GM23338 (cell line): ENCODE data around the gene CCNY. TPM values are rescaled to one million over a fixed set of nuclear protein-coding genes. Genes with fewer than 3 reads are reported as not detected.

Source experiments
- ATAC-seq: fragments of 200-7000 bp; cut with Tn5 transposase; 3 replicates; pipeline ENCODE4 v1.9.1; 2020
- DNase-seq: peaks from one replicate; pipeline ENCODE4 v3.0.0-alpha.2; 2015; ENCODE audit warnings: low spot score
- H2AFZ ChIP-seq: fragments of 200-600 bp; sonication (generic); 2 replicates; pipeline ENCODE4 v1.8.0; 2016; ENCODE audit warnings: antibody characterized with exemption, mild to moderate bottlenecking, moderate library complexity
- H3F3A ChIP-seq: fragments of 200-600 bp; sonication (generic); replicated peaks from 2 replicates; pipeline ENCODE4 v1.8.0; 2017; ENCODE audit warnings: antibody characterized with exemption, mixed run types, low read depth
- H3K27ac ChIP-seq: fragments of 200-600 bp; sonication (generic); 2 replicates; pipeline ENCODE4 v1.6.1; 2016; ENCODE audit warnings: low read depth
- H3K27me3 ChIP-seq: fragments of 200-600 bp; sonication (generic); 2 replicates; pipeline ENCODE4 v1.8.0; 2016; ENCODE audit warnings: mild to moderate bottlenecking, mixed run types, moderate library complexity; ENCODE audit not compliant: insufficient read depth
- H3K36me3 ChIP-seq: fragments of 200-600 bp; sonication (generic); 2 replicates; pipeline ENCODE4 v1.8.0; 2016; ENCODE audit warnings: mild to moderate bottlenecking; ENCODE audit not compliant: insufficient read depth
- H3K4me1 ChIP-seq: fragments of 200-600 bp; sonication (generic); 2 replicates; pipeline ENCODE4 v1.8.0; 2016; ENCODE audit warnings: mild to moderate bottlenecking, moderate library complexity; ENCODE audit not compliant: insufficient read depth
- H3K4me2 ChIP-seq: fragments of 200-600 bp; sonication (generic); 2 replicates; pipeline ENCODE4 v1.7.1; 2017; ENCODE audit warnings: mixed run types
- H3K4me3 ChIP-seq: fragments of 200-600 bp; sonication (generic); 2 replicates; pipeline ENCODE4 v1.6.1; 2016; ENCODE audit warnings: mixed run types
- H3K79me2 ChIP-seq: fragments of 200-600 bp; sonication (generic); replicated peaks from 2 replicates; pipeline ENCODE4 v1.8.0; 2017; ENCODE audit warnings: mild to moderate bottlenecking; ENCODE audit not compliant: insufficient read depth
- H3K9me2 ChIP-seq: fragments of 200-600 bp; sonication (generic); 2 replicates; pipeline ENCODE4 v1.8.0; 2017; ENCODE audit not compliant: insufficient read depth
- H4K20me1 ChIP-seq: fragments of 200-600 bp; sonication (generic); replicated peaks from 2 replicates; pipeline ENCODE4 v1.8.0; 2017; ENCODE audit warnings: mild to moderate bottlenecking; ENCODE audit not compliant: insufficient read depth
- H3K27ac Mint-ChIP-seq: 2 replicates; pipeline ENCODE4 v1.8.0; 2020; ENCODE audit warnings: inconsistent platforms, mild to moderate bottlenecking, moderate library complexity, mixed read lengths
- H3K27me3 Mint-ChIP-seq: 3 replicates; pipeline ENCODE4 v1.8.0; 2022; ENCODE audit warnings: low read depth, mild to moderate bottlenecking, moderate library complexity, mixed read lengths, inconsistent platforms; ENCODE audit not compliant: insufficient read depth, poor library complexity
- H3K36me3 Mint-ChIP-seq: 3 replicates; pipeline ENCODE4 v1.8.0; 2021; ENCODE audit warnings: low read depth, mild to moderate bottlenecking, inconsistent platforms, moderate library complexity, mixed read lengths
- H3K4me1 Mint-ChIP-seq: 3 replicates; pipeline ENCODE4 v1.8.0; 2020; ENCODE audit warnings: mild to moderate bottlenecking, inconsistent platforms, mixed read lengths
- H3K4me3 Mint-ChIP-seq: 3 replicates; pipeline ENCODE4 v1.8.0; 2021; ENCODE audit warnings: moderate library complexity, mild to moderate bottlenecking, inconsistent platforms, mixed read lengths
- H3K9me3 Mint-ChIP-seq: 3 replicates; pipeline ENCODE4 v1.8.0; 2020; ENCODE audit warnings: moderate library complexity, mild to moderate bottlenecking, inconsistent platforms, mixed read lengths
- CREB1 ChIP-seq: fragments of 250-450 bp; sonication (Bioruptor Pico); IDR thresholded peaks from 2 replicates; pipeline ENCODE4 v1.5.0; 2020; ENCODE audit warnings: low read depth, mild to moderate bottlenecking, moderate library complexity
- ETS1 ChIP-seq: IDR thresholded peaks from 2 replicates; pipeline ENCODE4 v1.6.1; 2016; ENCODE audit warnings: antibody characterized with exemption
- EZH2 ChIP-seq: fragments of 200-600 bp; sonication (generic); IDR thresholded peaks from one replicate; pipeline ENCODE4 v1.8.0; 2017; ENCODE audit warnings: antibody characterized with exemption, mild to moderate bottlenecking, low read depth; ENCODE audit not compliant: unreplicated experiment
- EZH2phosphoT487 ChIP-seq: fragments of 200-600 bp; sonication (generic); IDR thresholded peaks from one replicate; pipeline ENCODE4 v1.8.1; 2018; ENCODE audit warnings: antibody characterized with exemption; ENCODE audit not compliant: unreplicated experiment
- JUNB ChIP-seq: IDR thresholded peaks from one replicate; pipeline ENCODE4 v1.6.1; 2016; ENCODE audit warnings: antibody characterized with exemption; ENCODE audit not compliant: unreplicated experiment
- NANOG ChIP-seq: IDR thresholded peaks from 2 replicates; pipeline ENCODE4 v1.6.1; 2016; ENCODE audit warnings: antibody characterized with exemption, borderline replicate concordance
- POLR2AphosphoS5 ChIP-seq: IDR thresholded peaks from 2 replicates; pipeline ENCODE4 v1.6.1; 2016; ENCODE audit warnings: antibody characterized with exemption, low read depth
- REST ChIP-seq: IDR thresholded peaks from one replicate; pipeline ENCODE4 v1.6.1; 2018; ENCODE audit warnings: antibody characterized with exemption; ENCODE audit not compliant: unreplicated experiment
- STAT1 ChIP-seq: IDR thresholded peaks from one replicate; pipeline ENCODE4 v1.6.1; 2016; ENCODE audit warnings: antibody characterized with exemption; ENCODE audit not compliant: unreplicated experiment
- ZNF114 ChIP-seq: fragments of 250-450 bp; sonication (Bioruptor Pico); IDR thresholded peaks from 2 replicates; pipeline ENCODE4 v1.5.0; 2020; ENCODE audit warnings: mild to moderate bottlenecking, moderate library complexity
- ZNF331 ChIP-seq: fragments of 250-450 bp; sonication (Bioruptor Pico); IDR thresholded peaks from 2 replicates; pipeline ENCODE4 v1.5.0; 2020; ENCODE audit warnings: low read depth, mild to moderate bottlenecking, moderate library complexity
- ZNF462 ChIP-seq: fragments of 250-450 bp; sonication (Bioruptor Pico); IDR thresholded peaks from 2 replicates; pipeline ENCODE4 v1.5.0; 2020; ENCODE audit warnings: mild to moderate bottlenecking, moderate library complexity
- polyA plus RNA-seq: library from polyadenylated mRNA; unstranded; fragments of >200 nt; fragmentation: Nextera tagmentation; extraction: Ambion mirVana; gene quantifications from 2 replicates; pipeline ENCODE4 v1.2.1, GENCODE V29; 2016
- total RNA-seq: library from RNA; depleted of rRNA; stranded (reverse); fragments of >200 nt; shearing (Covaris generic); gene quantifications from 2 replicates; pipeline ENCODE4 v1.2.3, GENCODE V29; 2014
- TF ChIP-seq, protein P1 (sequence below), 2 experiments: fragments of 200-600 bp in 1 of 2; sonication (generic) in 1 of 2; conservative IDR thresholded peaks; 2 replicates each; pipeline versions ENCODE4 v1.5.1 to v1.6.1; 2016 to 2017; ENCODE audit warnings: antibody characterized with exemption in 2 of 2, low read depth in 2 of 2, mild to moderate bottlenecking in 2 of 2, moderate library complexity in 1 of 2

CCNY gene
- total and polyA plus RNA-seq, 2 experiments from 2014 or later: 14.2 to 29.0 TPM

GRCh38 chr10:35425595-35425994 lies 89.3 kb downstream of the CCNY start (continued):
- TF ChIP-seq POLR2AphosphoS5 (no peak), CREB1 (CRISPR knock-in tag) (no peak), JUNB (no peak)

DNA sequence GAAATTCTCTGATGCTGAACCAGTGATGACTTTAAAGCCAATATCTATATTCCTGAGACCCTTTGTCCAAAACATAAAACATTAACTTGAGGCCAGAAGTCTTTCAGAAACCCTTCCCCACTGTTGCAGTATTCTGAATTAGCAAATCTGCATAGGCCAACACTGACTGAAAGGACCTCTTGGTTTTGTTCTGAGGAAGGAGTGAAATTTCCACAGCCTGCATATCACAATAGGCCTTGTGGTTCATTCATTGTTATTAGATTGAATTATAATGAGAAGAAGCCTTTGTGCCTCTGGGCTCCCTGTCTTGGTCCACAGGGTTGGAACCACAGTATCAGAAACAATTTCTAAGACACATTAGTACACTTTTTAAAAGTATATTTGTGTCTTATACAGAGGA lies 90.3 kb downstream of the CCNY start:
- H3K27ac ChIP-seq: no peak overlapping the region
- peaks cover 4% of the 10 kb centered on the region for H3K27me3 Mint-ChIP-seq
- H3K4me1 ChIP-seq: peaks cover 50% of the 10 kb centered on the region
- ATAC-seq: peak; percentile 29
- TF ChIP-seq, protein P1, sequence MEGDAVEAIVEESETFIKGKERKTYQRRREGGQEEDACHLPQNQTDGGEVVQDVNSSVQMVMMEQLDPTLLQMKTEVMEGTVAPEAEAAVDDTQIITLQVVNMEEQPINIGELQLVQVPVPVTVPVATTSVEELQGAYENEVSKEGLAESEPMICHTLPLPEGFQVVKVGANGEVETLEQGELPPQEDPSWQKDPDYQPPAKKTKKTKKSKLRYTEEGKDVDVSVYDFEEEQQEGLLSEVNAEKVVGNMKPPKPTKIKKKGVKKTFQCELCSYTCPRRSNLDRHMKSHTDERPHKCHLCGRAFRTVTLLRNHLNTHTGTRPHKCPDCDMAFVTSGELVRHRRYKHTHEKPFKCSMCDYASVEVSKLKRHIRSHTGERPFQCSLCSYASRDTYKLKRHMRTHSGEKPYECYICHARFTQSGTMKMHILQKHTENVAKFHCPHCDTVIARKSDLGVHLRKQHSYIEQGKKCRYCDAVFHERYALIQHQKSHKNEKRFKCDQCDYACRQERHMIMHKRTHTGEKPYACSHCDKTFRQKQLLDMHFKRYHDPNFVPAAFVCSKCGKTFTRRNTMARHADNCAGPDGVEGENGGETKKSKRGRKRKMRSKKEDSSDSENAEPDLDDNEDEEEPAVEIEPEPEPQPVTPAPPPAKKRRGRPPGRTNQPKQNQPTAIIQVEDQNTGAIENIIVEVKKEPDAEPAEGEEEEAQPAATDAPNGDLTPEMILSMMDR (conservative IDR thresholded peaks at IDR 0.05; ENCODE audit: low read depth in 2 of 2): no peak
- TF ChIP-seq EZH2phosphoT487 (no peak), ZNF114 (CRISPR knock-in tag) (no peak), ETS1 (no peak), JUNB (no peak), POLR2AphosphoS5 (no peak), ZNF331 (CRISPR knock-in tag) (no peak), CREB1 (CRISPR knock-in tag) (no peak), NANOG (no peak), REST (no peak), EZH2 (no peak), STAT1 (no peak), ZNF462 (CRISPR knock-in tag) (no peak)
- H3K4me3 Mint-ChIP-seq: no peak overlapping the region
- H3K27me3 ChIP-seq: no peaks in the 10 kb centered on the region
- H3K4me3 ChIP-seq: no peak overlapping the region
- 0 out of 2 replicates have a peak overlapping the region, but pooled peaks have one; percentile 56 for H3K4me2 ChIP-seq
- H3K36me3 ChIP-seq: no peaks in the 10 kb centered on the region
- no peaks in the 10 kb centered on the region for H3K9me2 ChIP-seq
- H3K4me1 Mint-ChIP-seq: peaks cover 46% of the 10 kb centered on the region
- no peak overlapping the region for H2AFZ ChIP-seq
- no peak overlapping the region for H3K27ac Mint-ChIP-seq
- H3F3A ChIP-seq: no peaks in the 10 kb centered on the region
- H3K79me2 ChIP-seq: peaks cover 85% of the 10 kb centered on the region
- no peaks in the 10 kb centered on the region for H3K36me3 Mint-ChIP-seq
- DNase-seq: no peak
- no peaks in the 10 kb centered on the region for H3K9me3 Mint-ChIP-seq
- no peaks in the 10 kb centered on the region; the same call in 1 of the 2 replicates for H4K20me1 ChIP-seq
